ENCODE measurements around the gene LRRFIP1. TPM values are rescaled to one million over a fixed set of nuclear protein-coding genes. Genes with fewer than 3 reads are reported as not detected.

Gene LRRFIP1
- total RNA-seq, 4 donors from 2014 or later, result 62.8 to 199 (median 121) TPM

DNA sequence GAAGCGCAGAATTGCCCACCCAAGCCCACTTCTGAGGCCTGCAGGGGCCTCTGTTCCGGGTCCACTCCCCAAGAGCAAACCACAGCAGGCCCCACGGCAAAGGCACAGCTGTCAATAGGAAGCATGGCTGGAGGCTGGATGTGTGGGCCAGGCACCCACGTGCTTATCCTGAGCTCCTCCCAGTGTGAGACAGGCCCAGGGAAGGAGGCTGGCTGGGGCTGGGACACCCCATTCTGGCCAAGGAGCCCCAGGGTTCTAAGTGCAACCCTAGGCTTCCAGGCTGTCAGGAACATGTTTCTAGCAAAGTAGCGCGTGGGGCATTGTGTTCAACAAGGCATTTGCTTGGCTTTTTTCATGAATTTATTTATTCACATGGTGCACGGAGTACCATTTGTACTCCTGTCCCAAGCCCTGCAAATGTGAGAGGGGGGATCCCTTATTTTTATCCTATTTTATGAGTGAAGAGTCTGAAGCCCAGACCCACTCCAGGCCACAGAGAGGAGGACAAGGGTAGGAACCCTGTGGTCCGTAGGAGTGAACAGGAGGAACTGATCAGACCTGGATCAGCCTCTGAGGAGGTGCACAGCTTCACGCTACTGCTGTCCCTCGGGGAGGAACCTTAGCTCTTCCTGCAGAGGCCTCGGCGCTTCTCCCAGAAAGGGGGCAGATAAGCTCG lies 30.7 kb upstream of the LRRFIP1 start:
- Histone ChIP-seq H3K9me3 (no peaks in the 10 kb centered on the region), H3K36me3 (no peaks in the 10 kb centered on the region), H3K27ac (no peak overlapping the region), H3K4me3 (no peak overlapping the region), H3K27me3 (no peaks in the 10 kb centered on the region), H3K4me1 (no peaks in the 10 kb centered on the region)
- intact Hi-C loops (cut with DNase I; ENCODE audit: low total_unique reads), result no loop called here
- no peak for DNase-seq
- TF ChIP-seq POLR2A (IDR thresholded peaks at IDR 0.05), result no peak
- TF ChIP-seq, protein P1, sequence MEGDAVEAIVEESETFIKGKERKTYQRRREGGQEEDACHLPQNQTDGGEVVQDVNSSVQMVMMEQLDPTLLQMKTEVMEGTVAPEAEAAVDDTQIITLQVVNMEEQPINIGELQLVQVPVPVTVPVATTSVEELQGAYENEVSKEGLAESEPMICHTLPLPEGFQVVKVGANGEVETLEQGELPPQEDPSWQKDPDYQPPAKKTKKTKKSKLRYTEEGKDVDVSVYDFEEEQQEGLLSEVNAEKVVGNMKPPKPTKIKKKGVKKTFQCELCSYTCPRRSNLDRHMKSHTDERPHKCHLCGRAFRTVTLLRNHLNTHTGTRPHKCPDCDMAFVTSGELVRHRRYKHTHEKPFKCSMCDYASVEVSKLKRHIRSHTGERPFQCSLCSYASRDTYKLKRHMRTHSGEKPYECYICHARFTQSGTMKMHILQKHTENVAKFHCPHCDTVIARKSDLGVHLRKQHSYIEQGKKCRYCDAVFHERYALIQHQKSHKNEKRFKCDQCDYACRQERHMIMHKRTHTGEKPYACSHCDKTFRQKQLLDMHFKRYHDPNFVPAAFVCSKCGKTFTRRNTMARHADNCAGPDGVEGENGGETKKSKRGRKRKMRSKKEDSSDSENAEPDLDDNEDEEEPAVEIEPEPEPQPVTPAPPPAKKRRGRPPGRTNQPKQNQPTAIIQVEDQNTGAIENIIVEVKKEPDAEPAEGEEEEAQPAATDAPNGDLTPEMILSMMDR (IDR thresholded peaks at IDR 0.05), result no peak

DNA sequence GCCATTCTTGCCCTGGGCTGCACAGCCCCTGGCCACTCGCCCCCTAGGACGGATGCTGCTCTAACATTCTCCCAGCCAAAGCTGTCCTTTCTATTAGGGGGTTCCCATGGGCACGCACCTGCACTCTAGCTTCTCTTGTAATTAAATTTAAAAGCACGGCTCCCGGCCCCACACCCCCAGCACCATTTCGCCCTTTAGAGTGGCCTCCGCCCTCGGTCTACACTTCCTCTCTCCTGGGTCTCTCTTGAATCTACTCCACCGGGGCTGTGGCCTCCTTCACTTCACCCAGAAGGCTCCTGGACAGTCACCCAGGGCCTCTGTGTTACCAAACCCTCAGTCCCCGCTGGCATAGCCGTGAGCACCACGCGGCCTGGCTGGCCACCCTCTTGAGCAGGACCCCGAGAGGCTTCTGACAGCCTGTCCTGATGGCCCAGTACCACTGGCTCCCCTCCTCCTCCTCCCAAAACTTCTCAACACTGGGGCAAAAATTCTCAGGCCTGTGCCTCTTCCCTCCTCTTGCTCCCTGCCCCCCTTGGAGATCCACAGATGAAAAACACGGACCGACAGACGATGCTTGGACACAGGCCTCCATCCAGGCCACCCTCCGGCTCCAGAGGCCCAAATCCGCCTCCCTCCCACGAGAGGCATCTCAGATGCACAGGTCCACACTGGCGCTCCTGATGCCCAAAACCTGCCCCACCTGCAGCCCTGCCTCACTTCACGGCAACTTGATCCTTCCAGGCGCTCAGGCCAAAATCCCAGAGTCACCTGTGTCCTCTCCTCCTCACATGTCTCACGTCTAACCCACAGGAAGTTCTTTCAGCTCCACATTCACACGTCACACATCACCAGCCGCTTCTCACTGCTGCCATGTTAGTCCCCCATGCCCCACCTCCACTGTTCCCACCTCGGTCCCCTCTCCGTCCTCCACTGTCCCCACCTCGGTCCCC lies 29.9 kb upstream of the LRRFIP1 start:
- no peaks in the 10 kb centered on the region for H3K36me3 ChIP-seq
- H3K4me3 ChIP-seq, result no peak overlapping the region
- no peaks in the 10 kb centered on the region for H3K9me3 ChIP-seq
- intact Hi-C loops (cut with DNase I; ENCODE audit: low total_unique reads), result no loop called here
- no peaks in the 10 kb centered on the region for H3K27me3 ChIP-seq
- TF ChIP-seq POLR2A (IDR thresholded peaks at IDR 0.05), result no peak
- TF ChIP-seq, protein P1 (IDR thresholded peaks at IDR 0.05), result no peak
- no peak overlapping the region for H3K27ac ChIP-seq
- DNase-seq, result no peak
- H3K4me1 ChIP-seq, result no peaks in the 10 kb centered on the region

DNA sequence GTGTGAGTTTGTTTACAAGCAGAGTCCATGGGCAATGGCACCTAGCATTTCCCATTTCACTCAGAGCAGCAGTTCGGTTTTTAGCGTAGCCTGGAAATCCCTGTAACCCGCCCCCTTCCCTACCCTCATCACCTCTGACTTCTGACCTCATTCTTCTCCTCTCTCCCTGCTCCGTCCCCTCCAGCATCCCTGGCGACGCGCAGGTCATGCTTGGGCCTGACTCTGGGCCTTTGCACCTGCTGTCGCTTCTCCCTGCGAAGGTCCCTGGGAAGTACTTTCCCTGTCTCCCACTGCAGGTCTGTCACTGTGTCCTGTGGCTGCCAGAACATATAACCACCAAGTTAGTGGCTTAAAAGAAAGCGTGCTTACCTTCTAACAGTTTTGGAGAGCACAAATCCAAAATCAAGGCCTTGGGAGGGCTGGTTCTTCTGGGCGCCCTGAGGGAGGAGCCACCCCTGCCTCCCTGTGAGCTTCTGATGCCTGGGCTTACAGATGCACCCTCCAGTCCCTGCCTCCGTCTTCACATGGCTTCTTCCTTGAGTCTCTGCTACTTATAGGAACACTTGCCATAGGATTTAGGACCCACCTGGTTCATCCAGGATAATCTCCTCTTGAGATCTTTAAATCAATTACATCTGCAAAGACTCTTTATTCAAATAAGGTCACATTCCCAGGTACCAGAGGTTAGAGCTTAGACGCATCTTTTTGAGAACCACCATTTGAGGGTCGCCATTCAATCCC lies 28.7 kb upstream of the LRRFIP1 start:
- DNase-seq, result no peak
- Histone ChIP-seq H3K9me3 (no peaks in the 10 kb centered on the region), H3K27me3 (no peaks in the 10 kb centered on the region), H3K36me3 (no peaks in the 10 kb centered on the region), H3K27ac (peak overlapping the region in 1 of 2 donors; percentile 86), H3K4me3 (no peak overlapping the region), H3K4me1 (no peaks in the 10 kb centered on the region)
- TF ChIP-seq, protein P1 (IDR thresholded peaks at IDR 0.05), result no peak
- TF ChIP-seq POLR2A (IDR thresholded peaks at IDR 0.05), result no peak
- intact Hi-C loops (cut with DNase I; ENCODE audit: low total_unique reads), result no loop called here

DNA sequence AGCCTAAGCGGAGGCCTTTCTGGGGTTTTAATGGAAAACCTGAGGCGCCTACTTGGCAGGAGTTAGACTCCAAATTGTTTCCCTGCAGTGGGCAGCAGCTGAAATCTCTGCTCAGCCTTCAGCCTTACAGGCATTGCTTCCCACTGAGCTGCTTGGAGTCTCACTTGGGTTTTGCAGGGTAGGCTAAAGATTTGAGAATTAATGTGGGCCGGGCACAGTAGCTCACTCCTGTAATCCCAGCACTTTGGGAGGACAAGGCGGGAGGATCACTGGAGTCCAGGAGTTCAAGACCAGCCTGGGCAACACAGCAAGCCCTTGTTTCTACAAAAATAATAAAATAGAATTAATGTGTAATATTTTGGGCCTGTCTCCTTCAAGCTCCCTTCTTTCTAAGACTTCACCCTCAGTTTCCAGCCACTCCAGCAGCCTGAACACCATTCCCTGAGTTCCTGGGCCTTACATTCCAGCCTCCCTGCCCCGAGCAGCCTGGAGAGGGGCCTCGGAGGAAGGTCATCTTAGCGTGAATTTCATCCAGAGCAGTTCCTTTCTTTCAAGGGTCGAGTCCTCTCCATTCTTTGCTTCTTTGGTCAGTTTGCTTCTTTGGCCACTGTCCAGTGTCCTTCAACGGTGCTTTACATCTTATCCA lies 27.8 kb upstream of the LRRFIP1 start:
- no peaks in the 10 kb centered on the region for H3K27me3 ChIP-seq
- DNase-seq, result no peak
- H3K4me3 ChIP-seq, result peak overlapping the region in 1 of 2 donors; percentile 29
- H3K9me3 ChIP-seq, result no peaks in the 10 kb centered on the region
- no peaks in the 10 kb centered on the region for H3K36me3 ChIP-seq
- H3K4me1 ChIP-seq, result no peaks in the 10 kb centered on the region
- intact Hi-C loops (cut with DNase I; ENCODE audit: low total_unique reads), result no loop called here
- TF ChIP-seq, protein P1 (IDR thresholded peaks at IDR 0.05), result no peak
- no peak for TF ChIP-seq POLR2A (IDR thresholded peaks at IDR 0.05)
- H3K27ac ChIP-seq, result peak overlapping the region; percentile 83 to 86

All from uterus (tissue), 4 donors.